GM12891 (cell line): Measurements from ENCODE around the gene SPC24.

Source experiments
- POLR2A ChIP-seq: IDR thresholded peaks from 2 replicates; pipeline ENCODE4 v1.6.1; 2011; ENCODE audit warnings: low read depth, low read length, control low read depth
- POLR2AphosphoS5 ChIP-seq: IDR thresholded peaks from 2 replicates; pipeline ENCODE4 v1.6.1; 2011; ENCODE audit warnings: low read depth, low read length, control low read depth
- TAF1 ChIP-seq: IDR thresholded peaks from 2 replicates; pipeline ENCODE4 v1.6.1; 2011; ENCODE audit warnings: low read depth, low read length, control low read depth

- TF ChIP-seq POLR2AphosphoS5 (no peak), POLR2A (no peak), TAF1 (no peak)
Measured at GRCh38 chr19:11111771-11112144, 43.8 kb downstream of the SPC24 start.
